ENCODE data around the gene CORO1C. TPM values are rescaled to one million over a fixed set of nuclear protein-coding genes. Genes with fewer than 3 reads are reported as not detected.
A peak's percentile ranks its signal among the peaks of the same experiment; 100 is the strongest.

Gene CORO1C
- total RNA-seq, 1 donor from 2014 or later = 171 TPM

DNA sequence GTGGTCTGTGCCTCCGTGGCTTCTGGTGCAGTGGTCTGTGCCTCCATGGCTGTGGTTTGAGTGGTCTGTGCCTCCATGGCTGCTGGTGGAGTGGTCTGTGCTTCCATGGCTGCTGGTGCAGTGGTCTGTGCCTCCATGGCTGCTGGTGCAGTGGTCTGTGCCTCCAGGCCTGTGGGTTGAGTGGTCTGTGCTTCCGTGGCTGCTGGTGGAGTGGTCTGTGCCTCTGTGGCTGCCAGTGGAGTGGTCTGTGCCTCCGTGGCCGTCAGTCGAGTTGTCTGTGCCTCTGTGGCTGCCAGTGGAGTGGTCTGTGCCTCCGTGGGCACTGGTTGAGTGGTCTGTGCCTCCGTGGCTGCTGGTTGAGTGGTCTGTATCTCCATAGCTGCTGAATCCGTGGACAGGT lies 107.7 kb downstream of the CORO1C start:
- Mint-ChIP-seq H3K36me3 (ENCODE audit: low read depth) (no peaks in the 10 kb centered on the region), H3K27me3 (ENCODE audit: low read depth) (peaks cover 1% of the 10 kb centered on the region), H3K4me3 (no peak overlapping the region), H3K27ac (ENCODE audit: unreplicated experiment) (peak overlapping the region; percentile 27), H3K9me3 (peaks cover 2% of the 10 kb centered on the region), H3K4me1 (peaks cover 13% of the 10 kb centered on the region)
- TF ChIP-seq, protein P1, sequence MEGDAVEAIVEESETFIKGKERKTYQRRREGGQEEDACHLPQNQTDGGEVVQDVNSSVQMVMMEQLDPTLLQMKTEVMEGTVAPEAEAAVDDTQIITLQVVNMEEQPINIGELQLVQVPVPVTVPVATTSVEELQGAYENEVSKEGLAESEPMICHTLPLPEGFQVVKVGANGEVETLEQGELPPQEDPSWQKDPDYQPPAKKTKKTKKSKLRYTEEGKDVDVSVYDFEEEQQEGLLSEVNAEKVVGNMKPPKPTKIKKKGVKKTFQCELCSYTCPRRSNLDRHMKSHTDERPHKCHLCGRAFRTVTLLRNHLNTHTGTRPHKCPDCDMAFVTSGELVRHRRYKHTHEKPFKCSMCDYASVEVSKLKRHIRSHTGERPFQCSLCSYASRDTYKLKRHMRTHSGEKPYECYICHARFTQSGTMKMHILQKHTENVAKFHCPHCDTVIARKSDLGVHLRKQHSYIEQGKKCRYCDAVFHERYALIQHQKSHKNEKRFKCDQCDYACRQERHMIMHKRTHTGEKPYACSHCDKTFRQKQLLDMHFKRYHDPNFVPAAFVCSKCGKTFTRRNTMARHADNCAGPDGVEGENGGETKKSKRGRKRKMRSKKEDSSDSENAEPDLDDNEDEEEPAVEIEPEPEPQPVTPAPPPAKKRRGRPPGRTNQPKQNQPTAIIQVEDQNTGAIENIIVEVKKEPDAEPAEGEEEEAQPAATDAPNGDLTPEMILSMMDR (conservative IDR thresholded peaks at IDR 0.05) = no peak
- no peak for DNase-seq (ENCODE audit: low read depth, low spot score)

DNA sequence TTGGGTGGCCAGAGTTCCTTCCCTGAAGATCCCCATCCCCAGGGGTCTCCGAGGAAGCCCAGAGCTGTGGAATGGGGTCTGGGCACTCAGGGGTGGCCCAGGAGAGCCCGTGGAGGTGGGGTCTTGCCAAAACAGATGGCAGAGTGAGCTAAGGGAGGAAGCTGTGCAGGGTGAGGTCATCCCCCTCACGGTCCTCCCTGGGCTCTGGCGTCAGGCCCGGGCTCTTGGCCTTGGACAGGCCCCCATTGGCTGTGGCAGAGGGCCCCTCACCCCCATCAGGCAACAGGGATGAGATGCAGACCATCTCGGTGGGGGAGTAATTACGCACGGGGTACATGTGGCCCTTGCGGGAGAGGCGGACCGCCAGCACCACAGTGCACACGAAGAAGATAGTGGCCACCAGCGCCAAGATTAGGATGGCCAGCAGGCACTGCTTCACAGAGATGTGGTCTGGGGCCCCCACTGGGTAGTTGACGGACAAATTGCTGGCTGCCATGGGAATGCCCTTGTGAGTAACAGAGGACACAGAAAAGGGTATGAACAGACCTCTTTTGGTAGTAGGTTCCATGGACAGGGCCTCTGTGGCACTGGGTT lies 108.3 kb downstream of the CORO1C start:
- peak overlapping the region; percentile 97 for H3K27ac Mint-ChIP-seq (ENCODE audit: unreplicated experiment)
- peaks cover 2% of the 10 kb centered on the region for H3K9me3 Mint-ChIP-seq
- no peaks in the 10 kb centered on the region for H3K36me3 Mint-ChIP-seq (ENCODE audit: low read depth)
- no peak for DNase-seq (ENCODE audit: low read depth, low spot score)
- peaks cover 4% of the 10 kb centered on the region for H3K27me3 Mint-ChIP-seq (ENCODE audit: low read depth)
- TF ChIP-seq, protein P1 (conservative IDR thresholded peaks at IDR 0.05) = no peak
- H3K4me1 Mint-ChIP-seq = peaks cover 8% of the 10 kb centered on the region
- no peak overlapping the region for H3K4me3 Mint-ChIP-seq

DNA sequence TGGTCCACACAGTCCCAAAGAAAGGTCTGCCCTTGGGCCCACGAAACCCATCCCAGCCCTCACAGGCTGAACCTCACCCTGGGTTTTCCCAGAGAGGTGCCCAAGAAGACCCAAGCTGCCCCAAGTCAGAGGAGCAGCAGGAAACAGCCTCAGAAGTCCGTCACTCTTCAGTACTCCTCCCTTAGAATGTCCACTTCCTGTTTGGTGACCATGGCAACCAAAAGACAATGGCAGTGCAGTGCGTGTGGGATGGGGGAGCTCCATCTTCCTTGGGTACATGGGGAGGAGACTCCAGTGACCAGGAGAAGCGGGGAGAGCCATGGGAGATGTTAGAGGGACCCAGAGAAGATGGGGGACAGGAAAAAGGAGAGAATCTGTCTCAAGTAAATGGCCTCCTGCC lies 108.9 kb downstream of the CORO1C start:
- H3K27ac Mint-ChIP-seq (ENCODE audit: unreplicated experiment) = peak overlapping the region; percentile 97
- H3K4me1 Mint-ChIP-seq = peaks cover 8% of the 10 kb centered on the region
- H3K4me3 Mint-ChIP-seq = no peak overlapping the region
- no peaks in the 10 kb centered on the region for H3K36me3 Mint-ChIP-seq (ENCODE audit: low read depth)
- peaks cover 2% of the 10 kb centered on the region for H3K9me3 Mint-ChIP-seq
- TF ChIP-seq, protein P1 (conservative IDR thresholded peaks at IDR 0.05) = no peak
- no peak for DNase-seq (ENCODE audit: low read depth, low spot score)
- peaks cover 4% of the 10 kb centered on the region for H3K27me3 Mint-ChIP-seq (ENCODE audit: low read depth)

DNA sequence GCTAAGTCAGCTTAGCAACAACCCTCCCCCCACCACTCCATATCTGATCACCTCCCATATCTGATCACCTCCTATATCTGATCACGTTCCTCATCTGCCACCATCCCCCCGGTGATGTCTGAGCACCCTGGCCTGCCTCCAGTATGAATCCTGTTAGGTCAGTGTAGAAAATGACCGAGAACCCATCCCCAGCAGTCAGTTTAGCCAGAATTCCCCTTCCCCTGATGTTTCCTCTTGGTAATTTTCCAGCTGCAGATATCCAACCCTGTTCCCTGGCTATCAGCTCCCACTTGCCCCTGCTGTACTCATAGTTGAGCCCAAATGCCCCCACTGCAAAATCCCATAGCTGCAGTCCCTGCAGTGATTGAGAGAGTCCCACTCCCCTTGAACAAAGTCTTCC lies 110.2 kb downstream of the CORO1C start:
- Mint-ChIP-seq H3K27ac (ENCODE audit: unreplicated experiment) (no peak overlapping the region), H3K4me3 (no peak overlapping the region)
- TF ChIP-seq, protein P1 (conservative IDR thresholded peaks at IDR 0.05) = no peak

DNA sequence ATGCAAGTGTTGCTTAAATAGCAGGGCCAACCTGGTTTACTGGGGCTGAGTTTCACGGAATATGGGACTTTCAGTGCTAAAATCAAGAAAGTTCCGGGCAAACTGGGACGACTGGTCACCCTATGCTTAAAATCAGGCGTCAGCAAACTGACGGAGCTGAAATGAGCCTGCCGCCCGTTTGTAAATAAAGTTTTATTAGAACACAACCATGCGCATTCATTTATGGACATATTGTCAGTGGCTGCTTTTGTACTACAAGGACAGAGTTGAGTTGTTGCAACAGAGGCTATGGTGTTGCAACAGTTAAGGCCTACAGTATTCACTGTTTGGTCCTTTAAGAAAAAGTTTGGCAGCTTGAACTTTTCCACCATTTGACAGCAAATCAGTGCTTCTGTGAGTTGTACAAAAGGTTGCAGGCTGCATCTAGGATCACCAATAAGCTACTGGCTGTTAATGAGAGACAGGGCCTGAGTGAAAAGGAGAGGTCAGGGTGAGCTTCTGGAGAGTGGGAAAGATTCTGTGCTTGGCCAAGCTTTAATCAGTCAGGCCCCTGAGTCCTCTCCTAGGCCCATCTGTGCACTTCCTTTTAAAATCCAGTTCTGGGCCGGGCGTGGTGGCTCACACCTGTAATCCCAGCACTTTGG lies 111.0 kb downstream of the CORO1C start:
- peaks cover 5% of the 10 kb centered on the region for H3K9me3 Mint-ChIP-seq
- H3K27me3 Mint-ChIP-seq (ENCODE audit: low read depth) = peaks cover 4% of the 10 kb centered on the region
- H3K36me3 Mint-ChIP-seq (ENCODE audit: low read depth) = no peaks in the 10 kb centered on the region
- no peak overlapping the region for H3K27ac Mint-ChIP-seq (ENCODE audit: unreplicated experiment)
- H3K4me3 Mint-ChIP-seq = no peak overlapping the region
- DNase-seq (ENCODE audit: low read depth, low spot score) = no peak
- peaks cover 8% of the 10 kb centered on the region for H3K4me1 Mint-ChIP-seq
- TF ChIP-seq, protein P1 (conservative IDR thresholded peaks at IDR 0.05) = no peak

More for the DNA sequence above, 110.2 kb downstream of the CORO1C start:
- no peaks in the 10 kb centered on the region for H3K36me3 Mint-ChIP-seq (ENCODE audit: low read depth)
- peaks cover 8% of the 10 kb centered on the region for H3K4me1 Mint-ChIP-seq
- peaks cover 4% of the 10 kb centered on the region for H3K27me3 Mint-ChIP-seq (ENCODE audit: low read depth)
- no peak for DNase-seq (ENCODE audit: low read depth, low spot score)
- H3K9me3 Mint-ChIP-seq = peaks cover 5% of the 10 kb centered on the region

All from neural crest cell (in vitro differentiated cells).